OCI-LY3 (cell line): Measurements from ENCODE around the gene VGLL4.

Experiments
- EZH2phosphoT487 ChIP-seq: fragments of 200-600 bp; shearing (Covaris generic); IDR thresholded peaks from 2 replicates; pipeline ENCODE4 v1.6.1; 2018; ENCODE audit warnings: antibody characterized with exemption, mixed run types, low read depth
- TF ChIP-seq, protein P1 (sequence below): fragments of 200-600, 300-600 bp; sonication (generic); IDR thresholded peaks from 2 replicates; pipeline ENCODE4 v1.5.1; 2014; ENCODE audit warnings: antibody characterized with exemption, low read length, low read depth

DNA sequence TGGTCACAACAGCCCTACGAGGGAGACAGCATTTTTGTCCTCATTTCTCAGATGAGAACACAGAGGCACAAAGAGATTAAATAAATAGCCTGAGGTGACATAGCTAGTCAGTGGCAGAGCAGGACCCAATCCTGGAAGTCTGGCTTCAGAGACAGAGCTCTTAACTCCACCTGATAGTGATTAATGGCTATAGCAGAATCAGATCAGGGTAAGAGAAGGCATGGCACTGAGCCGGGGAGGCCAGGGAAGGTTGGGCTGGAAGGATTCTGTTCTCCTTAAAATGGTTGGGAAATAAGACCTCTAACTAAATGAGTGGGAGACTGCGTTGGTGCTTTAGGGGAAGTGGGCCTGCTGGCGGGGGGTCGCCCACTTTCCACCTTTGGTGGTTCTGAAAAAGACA lies 104.5 kb downstream of the VGLL4 start:
- TF ChIP-seq, protein P1, sequence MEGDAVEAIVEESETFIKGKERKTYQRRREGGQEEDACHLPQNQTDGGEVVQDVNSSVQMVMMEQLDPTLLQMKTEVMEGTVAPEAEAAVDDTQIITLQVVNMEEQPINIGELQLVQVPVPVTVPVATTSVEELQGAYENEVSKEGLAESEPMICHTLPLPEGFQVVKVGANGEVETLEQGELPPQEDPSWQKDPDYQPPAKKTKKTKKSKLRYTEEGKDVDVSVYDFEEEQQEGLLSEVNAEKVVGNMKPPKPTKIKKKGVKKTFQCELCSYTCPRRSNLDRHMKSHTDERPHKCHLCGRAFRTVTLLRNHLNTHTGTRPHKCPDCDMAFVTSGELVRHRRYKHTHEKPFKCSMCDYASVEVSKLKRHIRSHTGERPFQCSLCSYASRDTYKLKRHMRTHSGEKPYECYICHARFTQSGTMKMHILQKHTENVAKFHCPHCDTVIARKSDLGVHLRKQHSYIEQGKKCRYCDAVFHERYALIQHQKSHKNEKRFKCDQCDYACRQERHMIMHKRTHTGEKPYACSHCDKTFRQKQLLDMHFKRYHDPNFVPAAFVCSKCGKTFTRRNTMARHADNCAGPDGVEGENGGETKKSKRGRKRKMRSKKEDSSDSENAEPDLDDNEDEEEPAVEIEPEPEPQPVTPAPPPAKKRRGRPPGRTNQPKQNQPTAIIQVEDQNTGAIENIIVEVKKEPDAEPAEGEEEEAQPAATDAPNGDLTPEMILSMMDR, result no peak
- no peak for TF ChIP-seq EZH2phosphoT487
